GM23338 (cell line): ENCODE results near the gene IPO7. TPM values are rescaled to one million over a fixed set of nuclear protein-coding genes. Genes with fewer than 3 reads are reported as not detected.
"Not testable (repeated sequence)": the region's sequence is repeated elsewhere in the genome, so short reads cannot be mapped to it uniquely, and the experiment has no call there.

Source experiments
- ATAC-seq: fragments of 200-7000 bp; cut with Tn5 transposase; 3 replicates; pipeline ENCODE4 v1.9.1; 2020
- DNase-seq: peaks from one replicate; pipeline ENCODE4 v3.0.0-alpha.2; 2015; ENCODE audit warnings: low spot score
- H2AFZ ChIP-seq: fragments of 200-600 bp; sonication (generic); 2 replicates; pipeline ENCODE4 v1.8.0; 2016; ENCODE audit warnings: antibody characterized with exemption, mild to moderate bottlenecking, moderate library complexity
- H3F3A ChIP-seq: fragments of 200-600 bp; sonication (generic); replicated peaks from 2 replicates; pipeline ENCODE4 v1.8.0; 2017; ENCODE audit warnings: antibody characterized with exemption, mixed run types, low read depth
- H3K27ac ChIP-seq: fragments of 200-600 bp; sonication (generic); 2 replicates; pipeline ENCODE4 v1.6.1; 2016; ENCODE audit warnings: low read depth
- H3K27me3 ChIP-seq: fragments of 200-600 bp; sonication (generic); 2 replicates; pipeline ENCODE4 v1.8.0; 2016; ENCODE audit warnings: mild to moderate bottlenecking, mixed run types, moderate library complexity; ENCODE audit not compliant: insufficient read depth
- H3K36me3 ChIP-seq: fragments of 200-600 bp; sonication (generic); 2 replicates; pipeline ENCODE4 v1.8.0; 2016; ENCODE audit warnings: mild to moderate bottlenecking; ENCODE audit not compliant: insufficient read depth
- H3K4me1 ChIP-seq: fragments of 200-600 bp; sonication (generic); 2 replicates; pipeline ENCODE4 v1.8.0; 2016; ENCODE audit warnings: mild to moderate bottlenecking, moderate library complexity; ENCODE audit not compliant: insufficient read depth
- H3K4me2 ChIP-seq: fragments of 200-600 bp; sonication (generic); 2 replicates; pipeline ENCODE4 v1.7.1; 2017; ENCODE audit warnings: mixed run types
- H3K4me3 ChIP-seq: fragments of 200-600 bp; sonication (generic); 2 replicates; pipeline ENCODE4 v1.6.1; 2016; ENCODE audit warnings: mixed run types
- H3K79me2 ChIP-seq: fragments of 200-600 bp; sonication (generic); replicated peaks from 2 replicates; pipeline ENCODE4 v1.8.0; 2017; ENCODE audit warnings: mild to moderate bottlenecking; ENCODE audit not compliant: insufficient read depth
- H3K9me2 ChIP-seq: fragments of 200-600 bp; sonication (generic); 2 replicates; pipeline ENCODE4 v1.8.0; 2017; ENCODE audit not compliant: insufficient read depth
- H4K20me1 ChIP-seq: fragments of 200-600 bp; sonication (generic); replicated peaks from 2 replicates; pipeline ENCODE4 v1.8.0; 2017; ENCODE audit warnings: mild to moderate bottlenecking; ENCODE audit not compliant: insufficient read depth
- H3K27ac Mint-ChIP-seq: 2 replicates; pipeline ENCODE4 v1.8.0; 2020; ENCODE audit warnings: inconsistent platforms, mild to moderate bottlenecking, moderate library complexity, mixed read lengths
- H3K27me3 Mint-ChIP-seq: 3 replicates; pipeline ENCODE4 v1.8.0; 2022; ENCODE audit warnings: low read depth, mild to moderate bottlenecking, moderate library complexity, mixed read lengths, inconsistent platforms; ENCODE audit not compliant: insufficient read depth, poor library complexity
- H3K36me3 Mint-ChIP-seq: 3 replicates; pipeline ENCODE4 v1.8.0; 2021; ENCODE audit warnings: low read depth, mild to moderate bottlenecking, inconsistent platforms, moderate library complexity, mixed read lengths
- H3K4me1 Mint-ChIP-seq: 3 replicates; pipeline ENCODE4 v1.8.0; 2020; ENCODE audit warnings: mild to moderate bottlenecking, inconsistent platforms, mixed read lengths
- H3K4me3 Mint-ChIP-seq: 3 replicates; pipeline ENCODE4 v1.8.0; 2021; ENCODE audit warnings: moderate library complexity, mild to moderate bottlenecking, inconsistent platforms, mixed read lengths
- H3K9me3 Mint-ChIP-seq: 3 replicates; pipeline ENCODE4 v1.8.0; 2020; ENCODE audit warnings: moderate library complexity, mild to moderate bottlenecking, inconsistent platforms, mixed read lengths
- CREB1 ChIP-seq: fragments of 250-450 bp; sonication (Bioruptor Pico); IDR thresholded peaks from 2 replicates; pipeline ENCODE4 v1.5.0; 2020; ENCODE audit warnings: low read depth, mild to moderate bottlenecking, moderate library complexity
- CTCF ChIP-seq, 2 experiments: fragments of 200-600 bp in 1 of 2; sonication (generic) in 1 of 2; conservative IDR thresholded peaks; 2 replicates each; pipeline versions ENCODE4 v1.5.1 to v1.6.1; 2016 to 2017; ENCODE audit warnings: antibody characterized with exemption in 2 of 2, low read depth in 2 of 2, mild to moderate bottlenecking in 2 of 2, moderate library complexity in 1 of 2
- REST ChIP-seq: IDR thresholded peaks from one replicate; pipeline ENCODE4 v1.6.1; 2018; ENCODE audit warnings: antibody characterized with exemption; ENCODE audit not compliant: unreplicated experiment
- polyA plus RNA-seq: library from polyadenylated mRNA; unstranded; fragments of >200 nt; fragmentation: Nextera tagmentation; extraction: Ambion mirVana; gene quantifications from 2 replicates; pipeline ENCODE4 v1.2.1, GENCODE V29; 2016
- total RNA-seq: library from RNA; depleted of rRNA; stranded (reverse); fragments of >200 nt; shearing (Covaris generic); gene quantifications from 2 replicates; pipeline ENCODE4 v1.2.3, GENCODE V29; 2014

Gene IPO7
- total and polyA plus RNA-seq, 2 experiments from 2014 or later = 56.1 to 271 TPM

- Mint-ChIP-seq H3K27me3 (peaks cover 3% of the 10 kb centered on the region), H3K4me3 (no peak overlapping the region), H3K36me3 (no peaks in the 10 kb centered on the region), H3K4me1 (peaks cover 19% of the 10 kb centered on the region), H3K9me3 (no peaks in the 10 kb centered on the region), H3K27ac (no peak overlapping the region)
- TF ChIP-seq REST (no peak), CREB1 (CRISPR knock-in tag) (no peak)
- H3K4me2 ChIP-seq = no peak overlapping the region
- H3K27ac ChIP-seq = no peak overlapping the region
- no peak overlapping the region for H3K4me3 ChIP-seq
- H4K20me1 ChIP-seq = no peaks in the 10 kb centered on the region
- peaks cover 16% of the 10 kb centered on the region for H3K4me1 ChIP-seq
- no peaks in the 10 kb centered on the region for H3K36me3 ChIP-seq
- H3F3A ChIP-seq = no peaks in the 10 kb centered on the region
- DNase-seq (no peak), ATAC-seq (no peak)
- H3K79me2 ChIP-seq = no peaks in the 10 kb centered on the region
- no peaks in the 10 kb centered on the region for H3K9me2 ChIP-seq
- no peaks in the 10 kb centered on the region for H3K27me3 ChIP-seq
- no peak overlapping the region for H2AFZ ChIP-seq
Measured at GRCh38 chr11:9351321-9351881, 33.1 kb upstream of the IPO7 start.

GRCh38 chr11:9357041-9357440 lies 27.4 kb upstream of the IPO7 start:
- peaks cover 4% of the 10 kb centered on the region for H3K4me1 Mint-ChIP-seq
- Histone ChIP-seq H3K36me3 (no peaks in the 10 kb centered on the region), H4K20me1 (no peaks in the 10 kb centered on the region), H3K9me2 (no peaks in the 10 kb centered on the region), H3K79me2 (no peaks in the 10 kb centered on the region), H3F3A (peaks cover 5% of the 10 kb centered on the region; the same call in 1 of the 2 replicates), H3K4me3 (no peak overlapping the region), H3K4me1 (no peaks in the 10 kb centered on the region), H2AFZ (peak overlapping the region; percentile 90), H3K27me3 (no peaks in the 10 kb centered on the region), H3K4me2 (no peak overlapping the region), H3K27ac (no peak overlapping the region)
- no peak for ATAC-seq
- DNase-seq = no peak
- H3K4me3 Mint-ChIP-seq = no peak overlapping the region
- no peak for TF ChIP-seq CTCF (conservative IDR thresholded peaks at IDR 0.05; ENCODE audit: low read depth in 2 of 2)
- no peak overlapping the region for H3K27ac Mint-ChIP-seq
- H3K36me3 Mint-ChIP-seq = no peaks in the 10 kb centered on the region
- peaks cover 3% of the 10 kb centered on the region for H3K27me3 Mint-ChIP-seq
- no peaks in the 10 kb centered on the region for H3K9me3 Mint-ChIP-seq

- not testable (repeated sequence) for H3K36me3 Mint-ChIP-seq, H3K27me3 ChIP-seq, H3K27ac Mint-ChIP-seq, H4K20me1 ChIP-seq, H3K79me2 ChIP-seq, H2AFZ ChIP-seq, H3K4me2 ChIP-seq, H3K27ac ChIP-seq, DNase-seq, H3K4me3 Mint-ChIP-seq, ATAC-seq, H3K9me3 Mint-ChIP-seq, H3K9me2 ChIP-seq, H3K36me3 ChIP-seq, H3K4me3 ChIP-seq
- Histone ChIP-seq H3K4me1 (peaks cover 18% of the 10 kb centered on the region), H3F3A (peaks cover 18% of the 10 kb centered on the region)
- peaks cover 11% of the 10 kb centered on the region for H3K27me3 Mint-ChIP-seq
- H3K4me1 Mint-ChIP-seq = peaks cover 29% of the 10 kb centered on the region
Measured at GRCh38 chr11:9360862-9361622, 23.4 kb upstream of the IPO7 start.
